B cell (primary cell): ENCODE measurements around the gene SUOX. TPM values are rescaled to one million over a fixed set of nuclear protein-coding genes. Genes with fewer than 3 reads are reported as not detected.

ENCODE experiments used
- ATAC-seq: fragments of 200-7000 bp; cut with Tn5 transposase; one replicate; pipeline ENCODE4 v1.10.0; 2021; ENCODE audit warnings: low read depth, mild to moderate bottlenecking, moderate number of reproducible peaks, moderate library complexity
- CTCF ChIA-PET: fragments of 350-600 bp; sonication (Branson Sonifier 250); formaldehyde crosslinking; loops from one replicate; lab custom pipeline; 2021; ENCODE audit warnings: antibody characterized with exemption, inconsistent platforms; lab: Charles Lee
- POLR2A ChIA-PET: fragments of 350-600 bp; sonication (Branson Sonifier 250); formaldehyde crosslinking; loops from one replicate; lab custom pipeline; 2021; ENCODE audit warnings: antibody characterized with exemption; lab: Charles Lee
- DNase-seq: peaks from one replicate; pipeline ENCODE4 v3.0.0; 2013
- H2AFZ ChIP-seq: 2 replicates; pipeline ENCODE4 v1.6.1; 2012; ENCODE audit warnings: mild to moderate bottlenecking, low read depth, low read length; ENCODE audit not compliant: insufficient read depth, poor library complexity, severe bottlenecking
- H3K27ac ChIP-seq, 2 donors: 1 replicate in 1 of 2; 2 replicates in 1 of 2; pipeline ENCODE4 v1.5.1; 2012 to 2013; ENCODE audit warnings: low read length in 2 of 2, mild to moderate bottlenecking in 2 of 2, moderate library complexity in 1 of 2
- H3K27me3 ChIP-seq, 4 experiments: fragments of 200-600 bp in 1 of 4; sonication (generic) in 1 of 4; replicated peaks in 1 of 4; 1 replicate in 2 of 4; 2 replicates in 2 of 4; pipeline versions ENCODE4 v1.6.1 to v1.7.0; 2013 to 2016; ENCODE audit warnings: low read length in 3 of 4, mild to moderate bottlenecking in 2 of 4, mixed read lengths in 1 of 4, moderate library complexity in 1 of 4; ENCODE audit not compliant: insufficient read depth in 4 of 4, control insufficient read depth in 3 of 4; ENCODE audit errors: control extremely low read depth in 1 of 4
- H3K36me3 ChIP-seq, 2 experiments: replicated peaks in 1 of 2; 1 replicate in 1 of 2; 2 replicates in 1 of 2; pipeline versions ENCODE4 v1.6.1 to v1.7.1; 2013; ENCODE audit warnings: low read length in 1 of 2; ENCODE audit not compliant: insufficient read depth in 2 of 2, control insufficient read depth in 1 of 2; ENCODE audit errors: control extremely low read depth in 1 of 2, extremely low read depth in 1 of 2
- H3K4me1 ChIP-seq, 2 donors: fragments of 200-600 bp in 1 of 2; sonication (generic) in 1 of 2; 1 replicate in 1 of 2; 2 replicates in 1 of 2; pipeline versions ENCODE4 v1.5.1 to v1.6.1; 2013 to 2017; ENCODE audit warnings: low read length in 2 of 2; ENCODE audit not compliant: control insufficient read depth in 2 of 2, insufficient read depth in 2 of 2
- H3K4me2 ChIP-seq: replicated peaks from 2 replicates; pipeline ENCODE3; 2012; ENCODE audit warnings: mild to moderate bottlenecking, low read depth, low read length; ENCODE audit not compliant: poor library complexity, severe bottlenecking
- H3K4me3 ChIP-seq, 5 experiments: fragments of 200-600 bp in 1 of 5; sonication (generic) in 1 of 5; 1 replicate in 3 of 5; 2 replicates in 2 of 5; pipeline versions ENCODE4 v1.5.1 to v1.7.0; 2011 to 2016; ENCODE audit warnings: low read length in 4 of 5, mild to moderate bottlenecking in 4 of 5, low read depth in 2 of 5, control low read depth in 1 of 5, moderate library complexity in 1 of 5; ENCODE audit not compliant: insufficient read depth in 1 of 5; ENCODE audit errors: control extremely low read depth in 1 of 5, extremely low read depth in 1 of 5
- H3K79me2 ChIP-seq: fragments of 200-600 bp; sonication (generic); one replicate; pipeline ENCODE4 v1.6.0; 2016; ENCODE audit warnings: low read length; ENCODE audit not compliant: control insufficient read depth, insufficient read depth
- H3K9ac ChIP-seq: fragments of 200-600 bp; sonication (generic); 2 replicates; pipeline ENCODE4 v1.6.1; 2017; ENCODE audit warnings: mild to moderate bottlenecking, low read length, moderate library complexity
- H3K9me3 ChIP-seq, 3 donors: one replicate each; pipeline versions ENCODE4 v1.6.1 to v1.7.1; 2013; ENCODE audit warnings: low read length in 2 of 3; ENCODE audit not compliant: control insufficient read depth in 2 of 3, insufficient read depth in 1 of 3; ENCODE audit errors: control extremely low read depth in 1 of 3
- H4K20me1 ChIP-seq: 2 replicates; pipeline ENCODE4 v1.6.0; 2012; ENCODE audit warnings: mild to moderate bottlenecking, low read length; ENCODE audit not compliant: insufficient read depth, control insufficient read depth, poor library complexity, severe bottlenecking
- H3K27ac Mint-ChIP-seq: one replicate; pipeline ENCODE4 v1.8.0; 2021; ENCODE audit warnings: mixed read lengths
- H3K27me3 Mint-ChIP-seq: one replicate; pipeline ENCODE4 v1.8.0; 2021; ENCODE audit warnings: mixed read lengths
- H3K4me1 Mint-ChIP-seq: one replicate; pipeline ENCODE4 v1.8.0; 2021; ENCODE audit warnings: mixed read lengths
- H3K4me3 Mint-ChIP-seq: one replicate; pipeline ENCODE4 v1.8.0; 2021; ENCODE audit warnings: mixed read lengths
- H3K9me3 Mint-ChIP-seq: one replicate; pipeline ENCODE4 v1.8.0; 2022; ENCODE audit warnings: mixed read lengths; ENCODE audit not compliant: insufficient read depth
- CTCF ChIP-seq: fragments of 200-600 bp; IDR thresholded peaks from one replicate; pipeline ENCODE4 v1.8.0; 2022; ENCODE audit warnings: antibody characterized with exemption, mild to moderate bottlenecking
- EZH2 ChIP-seq: IDR thresholded peaks from 2 replicates; pipeline ENCODE4 v1.6.1; 2012; ENCODE audit warnings: borderline replicate concordance, low read depth, mild to moderate bottlenecking, moderate library complexity, low read length; ENCODE audit not compliant: insufficient read depth, poor library complexity, severe bottlenecking
- WGBS: methylation state at CpG from one replicate; pipeline ENCODE4 v1.1.5; 2013; ENCODE audit warnings: missing lambda C conversion rate; ENCODE audit not compliant: insufficient coverage; 5-methylcytosine and 5-hydroxymethylcytosine counted together
- intact Hi-C: fragments of 100-400 bp; cut with micrococcal nuclease; formaldehyde crosslinking; loops from one replicate; pipeline ENCODE4 v1.10.0; 2022
- polyA plus RNA-seq: library from polyadenylated mRNA; depleted of rRNA; stranded (reverse); fragments of >200 nt; gene quantifications from 2 replicates; pipeline ENCODE4 v1.2.3, GENCODE V29; 2012
- total RNA-seq, 2 donors: library from RNA; stranded (reverse); fragments of 120-200 nt in 1 of 2; gene quantifications; 1 replicate in 1 of 2; 2 replicates in 1 of 2; pipeline versions ENCODE4 v1.2.3 to v1.2.4, GENCODE V29; 2013 to 2022

SUOX gene
- total and polyA plus RNA-seq, 2 donors (not counting 1 experiment from before 2014, with no cell fraction given): 3.1 to 7.5 TPM

- Mint-ChIP-seq H3K27ac (no peak overlapping the region), H3K4me3 (no peak overlapping the region), H3K9me3 (no peaks in the 10 kb centered on the region), H3K4me1 (no peaks in the 10 kb centered on the region), H3K27me3 (no peaks in the 10 kb centered on the region)
- H3K9me3 ChIP-seq: no peaks in the 10 kb centered on the region
- H3K79me2 ChIP-seq: no peaks in the 10 kb centered on the region
- H3K9ac ChIP-seq: no peak overlapping the region
- no peak overlapping the region for H3K27ac ChIP-seq
- ATAC-seq (no peak), DNase-seq (no peak)
- 91% methylated on average over 20 of the region's 21 CpGs for WGBS
- H3K4me1 ChIP-seq: no peaks in the 10 kb centered on the region
- peaks cover 0 to 2% of the 10 kb centered on the region in 2 experiments for H3K36me3 ChIP-seq
- intact Hi-C loops: no loop called here
- CTCF ChIA-PET: interaction anchor here (0.7 to 1.0 kb wide), 2 partner anchors 39 to 296 kb away, joined by 3 to 4 read pairs; no protein-coding TSS in a partner anchor
- H2AFZ ChIP-seq: no peak overlapping the region
- no peak overlapping the region for H3K4me2 ChIP-seq
- TF ChIP-seq CTCF (no peak), EZH2 (no peak)
- no peaks in the 10 kb centered on the region for H3K27me3 ChIP-seq
- POLR2A ChIA-PET: interaction anchor here (0.6 kb wide), 1 partner anchor 1737 kb away, joined by 3 read pairs; the partner anchor contains the start of gene METTL1
- no peaks in the 10 kb centered on the region for H4K20me1 ChIP-seq
- H3K4me3 ChIP-seq: no peak overlapping the region
Observed at GRCh38 chr12:56034586-56035332, 37.7 kb downstream of the SUOX start.

GRCh38 chr12:56037161-56037560 is 40.1 kb downstream of the SUOX start:
- Mint-ChIP-seq H3K4me1 (peaks cover 10% of the 10 kb centered on the region), H3K4me3 (no peak overlapping the region), H3K27me3 (no peaks in the 10 kb centered on the region), H3K27ac (no peak overlapping the region), H3K9me3 (no peaks in the 10 kb centered on the region)
- POLR2A ChIA-PET: no interaction called here
- H3K4me3 ChIP-seq: no peak overlapping the region
- DNase-seq (no peak), ATAC-seq (no peak)
- peaks cover 4% of the 10 kb centered on the region for H3K79me2 ChIP-seq
- peaks cover 7% of the 10 kb centered on the region in 2 donors for H3K4me1 ChIP-seq
- CTCF ChIA-PET: interaction anchor here (0.5 to 1.9 kb wide), 4 partner anchors 40 to 299 kb away, joined by 3 to 11 read pairs (median 4); partner anchors contain the start of gene SUOX
- no peaks in the 10 kb centered on the region for H3K9me3 ChIP-seq
- H4K20me1 ChIP-seq: peaks cover 2% of the 10 kb centered on the region
- intact Hi-C loops: no loop called here
- no peak overlapping the region for H3K9ac ChIP-seq
- no peak overlapping the region for H3K4me2 ChIP-seq
- H3K27me3 ChIP-seq: no peaks in the 10 kb centered on the region
- TF ChIP-seq EZH2: no peak
- no peak for TF ChIP-seq CTCF
- no peak overlapping the region for H2AFZ ChIP-seq
- H3K27ac ChIP-seq: no peak overlapping the region
- H3K36me3 ChIP-seq: peaks cover 0 to 2% of the 10 kb centered on the region in 2 experiments
- 43% methylated on average over 1 of the region's 2 CpGs for WGBS
